NB4 (cell line): ENCODE data around the gene NCOA4.

Experiments
- CTCF ChIP-seq: IDR thresholded peaks from one replicate; pipeline ENCODE4 v1.5.1; 2012; ENCODE audit warnings: low read depth, low read length
- POLR2A ChIP-seq: IDR thresholded peaks from 2 replicates; pipeline ENCODE4 v1.6.1; 2011; ENCODE audit warnings: mild to moderate bottlenecking; ENCODE audit not compliant: insufficient read length; ENCODE audit errors: extremely low read depth

DNA sequence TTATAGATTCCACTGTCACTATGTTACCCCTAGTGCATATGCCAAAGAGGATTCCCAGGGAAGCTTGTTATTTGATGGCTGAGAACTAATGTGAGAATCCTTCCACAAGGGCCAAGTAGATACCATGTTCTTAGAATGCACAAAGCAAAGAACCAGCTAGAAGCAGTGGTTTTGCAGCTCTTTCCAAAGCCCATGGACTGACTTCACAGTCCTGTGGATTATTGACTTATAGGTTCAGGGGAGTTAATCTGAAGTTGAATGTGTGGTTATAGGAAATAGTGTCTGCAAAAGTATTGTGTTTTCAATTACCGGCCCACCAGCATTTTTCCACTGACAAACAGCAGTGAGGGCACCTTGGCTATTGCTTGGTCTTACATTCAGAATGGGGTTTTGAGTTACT is 29.9 kb downstream of the NCOA4 start:
- TF ChIP-seq CTCF: no peak
- TF ChIP-seq POLR2A: no peak
